ENCODE results near the gene TUBGCP2.
"Not testable (repeated sequence)": the region's sequence is repeated elsewhere in the genome, so short reads cannot be mapped to it uniquely, and the experiment has no call there.

TUBGCP2 gene

GRCh38 chr10:133242611-133243356 is 65.9 kb downstream of the TUBGCP2 start:
- no peak for DNase-seq

- DNase-seq = peak; percentile 23
Observed at GRCh38 chr10:133241501-133242205, 67.0 kb downstream of the TUBGCP2 start.

- no peak for DNase-seq
Observed at GRCh38 chr10:133239990-133240389, 68.7 kb downstream of the TUBGCP2 start.

GRCh38 chr10:133238466-133238804 is 70.2 kb downstream of the TUBGCP2 start:
- DNase-seq = no peak

GRCh38 chr10:133237588-133238465 is 70.8 kb downstream of the TUBGCP2 start, which contains the start of gene VENTX:
Gene VENTX (plus strand): TSS chr10:133237855. CDS start chr10:133237915, 60 bp downstream.
- DNase-seq = no peak

- no peak for DNase-seq
Observed at GRCh38 chr10:133237241-133237587, 71.5 kb downstream of the TUBGCP2 start.

GRCh38 chr10:133236401-133237240 is 72.1 kb downstream of the TUBGCP2 start:
- DNase-seq = no peak

- no peak for DNase-seq
Observed at GRCh38 chr10:133235932-133236331, 72.7 kb downstream of the TUBGCP2 start.

- DNase-seq = no peak
Observed at GRCh38 chr10:133235265-133235855, 73.3 kb downstream of the TUBGCP2 start.

GRCh38 chr10:133234796-133235195 is 73.9 kb downstream of the TUBGCP2 start:
- not testable (repeated sequence) for DNase-seq

GRCh38 chr10:133231946-133232574 is 76.6 kb downstream of the TUBGCP2 start:
- no peak for DNase-seq

GRCh38 chr10:133231244-133231945 is 77.3 kb downstream of the TUBGCP2 start:
- no peak for DNase-seq

- peak; percentile 80 for DNase-seq
Observed at GRCh38 chr10:133230387-133231195, 78.1 kb downstream of the TUBGCP2 start.

- no peak for DNase-seq
Observed at GRCh38 chr10:133230044-133230361, 78.7 kb downstream of the TUBGCP2 start, which contains the start of gene UTF1. Gene UTF1 (plus strand): TSS chr10:133230217. CDS start chr10:133230289, 72 bp downstream.

- DNase-seq = no peak
Observed at GRCh38 chr10:133229265-133230043, 79.2 kb downstream of the TUBGCP2 start.

All from RPMI8226 (cell line).